BJ (cell line): ENCODE data around the gene SERPINC1. TPM values are rescaled to one million over a fixed set of nuclear protein-coding genes. Genes with fewer than 3 reads are reported as not detected.

Experiments used
- CTCF ChIA-PET: fragments of 350-600 bp; formaldehyde crosslinking; extraction: SDS; loops from one replicate; lab custom pipeline; 2021; ENCODE audit warnings: antibody characterized with exemption, inconsistent platforms; lab: Yijun Ruan, JAX
- POLR2A ChIA-PET: fragments of 300-600 bp; sonication (Branson Sonifier 250); formaldehyde crosslinking; extraction: SDS; loops from one replicate; lab custom pipeline; 2021; ENCODE audit warnings: antibody characterized with exemption; lab: Charles Lee
- DNase-seq: peaks from one replicate; pipeline ENCODE4 v3.0.0-alpha.2; 2011; ENCODE audit warnings: low read depth
- H3K27me3 ChIP-seq: 2 replicates; pipeline ENCODE4 v1.6.0; 2011; ENCODE audit warnings: low read length; ENCODE audit not compliant: control insufficient read depth, insufficient read depth
- H3K36me3 ChIP-seq: 2 replicates; pipeline ENCODE4 v1.5.1; 2011; ENCODE audit warnings: low read length; ENCODE audit not compliant: control insufficient read depth, insufficient read depth
- H3K4me3 ChIP-seq: 2 replicates; pipeline ENCODE4 v1.5.1; 2011; ENCODE audit warnings: low read depth, mild to moderate bottlenecking, control low read depth, low read length
- CTCF ChIP-seq: IDR thresholded peaks from 2 replicates; pipeline ENCODE4 v1.5.1; 2011; ENCODE audit warnings: low read depth, mild to moderate bottlenecking, control low read depth, inconsistent platforms, low read length, moderate library complexity; ENCODE audit not compliant: insufficient read depth
- polyA plus RNA-seq: library from polyadenylated mRNA; depleted of rRNA; stranded (reverse); fragments of >200 nt; gene quantifications from 2 replicates; pipeline ENCODE4 v1.2.3, GENCODE V29; 2011

Gene SERPINC1
- polyA plus RNA-seq, 1 experiment, result 0.05 TPM

- CTCF ChIA-PET, result no interaction called here
Measured at GRCh38 chr1:173913111-173913510, 4.0 kb downstream of the SERPINC1 start.

GRCh38 chr1:173903827-173904531 is 13.1 kb downstream of the SERPINC1 start:
- Histone ChIP-seq H3K4me3 (no peak overlapping the region), H3K36me3 (no peaks in the 10 kb centered on the region), H3K27me3 (no peaks in the 10 kb centered on the region)
- TF ChIP-seq CTCF, result no peak
- CTCF ChIA-PET, result no interaction called here
- POLR2A ChIA-PET, result no interaction called here
- DNase-seq, result no peak

More at GRCh38 chr1:173913111-173913510, 4.0 kb downstream of the SERPINC1 start:
- Histone ChIP-seq H3K4me3 (no peak overlapping the region), H3K36me3 (no peaks in the 10 kb centered on the region), H3K27me3 (no peaks in the 10 kb centered on the region)
- TF ChIP-seq CTCF, result no peak
- POLR2A ChIA-PET, result no interaction called here
- DNase-seq, result no peak

- CTCF ChIA-PET, result no interaction called here
- no peak for DNase-seq
- no peak overlapping the region for H3K4me3 ChIP-seq
- H3K27me3 ChIP-seq, result no peaks in the 10 kb centered on the region
- no peak for TF ChIP-seq CTCF
- H3K36me3 ChIP-seq, result no peaks in the 10 kb centered on the region
- POLR2A ChIA-PET, result no interaction called here
Measured at GRCh38 chr1:173900992-173901391, 16.1 kb downstream of the SERPINC1 start.

GRCh38 chr1:173900427-173900826 is 16.7 kb downstream of the SERPINC1 start:
- CTCF ChIA-PET, result no interaction called here

GRCh38 chr1:173894189-173894588 is 22.9 kb downstream of the SERPINC1 start:
- no peaks in the 10 kb centered on the region for H3K36me3 ChIP-seq
- TF ChIP-seq CTCF, result no peak
- H3K27me3 ChIP-seq, result no peaks in the 10 kb centered on the region
- ChIA-PET CTCF (no interaction called here), POLR2A (no interaction called here)
- DNase-seq, result no peak
- no peak overlapping the region for H3K4me3 ChIP-seq

More at GRCh38 chr1:173900427-173900826, 16.7 kb downstream of the SERPINC1 start:
- Histone ChIP-seq H3K36me3 (no peaks in the 10 kb centered on the region), H3K4me3 (no peak overlapping the region), H3K27me3 (no peaks in the 10 kb centered on the region)
- DNase-seq, result no peak
- POLR2A ChIA-PET, result no interaction called here
- no peak for TF ChIP-seq CTCF
